ENCODE data around the gene MSRB3.

MSRB3 gene

GRCh38 chr12:65389436-65389835 is 111.0 kb downstream of the MSRB3 start:
- Histone ChIP-seq H3K4me3 (ENCODE audit: low read length) (no peak overlapping the region), H3K4me1 (ENCODE audit: insufficient read depth, low read length) (no peaks in the 10 kb centered on the region), H3K9me3 (ENCODE audit: low read length) (no peaks in the 10 kb centered on the region), H3K36me3 (ENCODE audit: insufficient read depth, low read length) (no peaks in the 10 kb centered on the region), H3K27me3 (ENCODE audit: insufficient read depth, low read length) (no peaks in the 10 kb centered on the region), H2AFZ (ENCODE audit: low read depth, low read length) (no peak overlapping the region)

GRCh38 chr12:65391711-65392110 is 113.2 kb downstream of the MSRB3 start:
- H3K27me3 ChIP-seq (ENCODE audit: insufficient read depth, low read length), result no peaks in the 10 kb centered on the region
- no peak overlapping the region for H2AFZ ChIP-seq (ENCODE audit: low read depth, low read length)
- H3K4me3 ChIP-seq (ENCODE audit: low read length), result no peak overlapping the region
- H3K4me1 ChIP-seq (ENCODE audit: insufficient read depth, low read length), result no peaks in the 10 kb centered on the region
- H3K9me3 ChIP-seq (ENCODE audit: low read length), result no peaks in the 10 kb centered on the region
- no peaks in the 10 kb centered on the region for H3K36me3 ChIP-seq (ENCODE audit: insufficient read depth, low read length)

DNA sequence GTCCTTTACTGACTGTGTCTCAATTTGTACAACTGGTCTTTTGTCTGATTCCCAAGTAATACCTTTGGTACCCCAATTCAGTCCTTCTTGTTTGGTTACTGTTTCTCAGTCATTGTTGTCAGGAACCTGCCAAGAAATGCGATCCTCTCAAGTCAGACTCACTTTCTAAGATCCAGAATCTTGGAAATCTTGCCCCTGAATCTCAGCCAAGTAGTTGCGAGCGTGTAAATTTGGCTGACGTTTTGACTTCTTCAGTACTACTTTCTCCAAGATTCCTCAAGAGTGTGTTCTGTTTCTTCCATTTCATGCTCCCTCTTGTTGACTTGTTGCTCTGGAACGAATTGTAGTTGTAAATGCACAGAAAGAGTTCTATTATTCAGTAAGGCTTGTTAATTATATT is 114.0 kb downstream of the MSRB3 start:
- Histone ChIP-seq H2AFZ (ENCODE audit: low read depth, low read length) (no peak overlapping the region), H3K4me3 (ENCODE audit: low read length) (no peak overlapping the region), H3K27me3 (ENCODE audit: insufficient read depth, low read length) (no peaks in the 10 kb centered on the region), H3K9me3 (ENCODE audit: low read length) (no peaks in the 10 kb centered on the region), H3K36me3 (ENCODE audit: insufficient read depth, low read length) (no peaks in the 10 kb centered on the region), H3K4me1 (ENCODE audit: insufficient read depth, low read length) (no peaks in the 10 kb centered on the region)

DNA sequence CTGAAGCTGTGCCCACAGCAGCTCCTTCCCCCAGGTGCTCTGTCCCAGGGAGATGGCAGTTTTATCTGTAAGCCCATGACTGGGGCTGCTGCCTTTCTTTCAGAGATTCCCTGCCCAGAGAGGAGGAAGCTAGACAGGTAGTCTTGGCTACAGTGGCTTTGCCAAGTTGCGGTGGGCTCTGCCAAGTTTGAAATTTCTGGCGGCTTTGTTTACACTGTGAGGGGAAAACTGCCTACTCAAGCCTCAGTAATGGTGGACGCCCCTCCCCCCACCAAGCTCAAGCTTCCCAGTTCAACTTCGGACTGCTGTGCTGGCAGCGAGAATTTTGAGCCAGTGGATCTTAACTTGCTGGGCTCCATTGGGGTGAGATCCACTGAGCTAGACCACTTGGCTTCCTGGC is 124.7 kb downstream of the MSRB3 start:
- no peaks in the 10 kb centered on the region for H3K36me3 ChIP-seq (ENCODE audit: insufficient read depth, low read length)
- H3K4me1 ChIP-seq (ENCODE audit: insufficient read depth, low read length), result no peaks in the 10 kb centered on the region
- no peak overlapping the region for H3K4me3 ChIP-seq (ENCODE audit: low read length)
- H2AFZ ChIP-seq (ENCODE audit: low read depth, low read length), result no peak overlapping the region
- no peaks in the 10 kb centered on the region for H3K27me3 ChIP-seq (ENCODE audit: insufficient read depth, low read length)
- H3K9me3 ChIP-seq (ENCODE audit: low read length), result no peaks in the 10 kb centered on the region

- Histone ChIP-seq H3K36me3 (ENCODE audit: insufficient read depth, low read length) (no peaks in the 10 kb centered on the region), H3K9me3 (ENCODE audit: low read length) (no peaks in the 10 kb centered on the region), H3K4me3 (ENCODE audit: low read length) (no peak overlapping the region), H2AFZ (ENCODE audit: low read depth, low read length) (no peak overlapping the region), H3K27me3 (ENCODE audit: insufficient read depth, low read length) (no peaks in the 10 kb centered on the region), H3K4me1 (ENCODE audit: insufficient read depth, low read length) (no peaks in the 10 kb centered on the region)
Measured at GRCh38 chr12:65407388-65408149, 129.1 kb downstream of the MSRB3 start.

GRCh38 chr12:65408441-65408840 is 130.0 kb downstream of the MSRB3 start:
- no peak overlapping the region for H3K4me3 ChIP-seq (ENCODE audit: low read length)
- no peaks in the 10 kb centered on the region for H3K9me3 ChIP-seq (ENCODE audit: low read length)
- no peaks in the 10 kb centered on the region for H3K4me1 ChIP-seq (ENCODE audit: insufficient read depth, low read length)
- H3K36me3 ChIP-seq (ENCODE audit: insufficient read depth, low read length), result no peaks in the 10 kb centered on the region
- no peaks in the 10 kb centered on the region for H3K27me3 ChIP-seq (ENCODE audit: insufficient read depth, low read length)
- no peak overlapping the region for H2AFZ ChIP-seq (ENCODE audit: low read depth, low read length)

DNA sequence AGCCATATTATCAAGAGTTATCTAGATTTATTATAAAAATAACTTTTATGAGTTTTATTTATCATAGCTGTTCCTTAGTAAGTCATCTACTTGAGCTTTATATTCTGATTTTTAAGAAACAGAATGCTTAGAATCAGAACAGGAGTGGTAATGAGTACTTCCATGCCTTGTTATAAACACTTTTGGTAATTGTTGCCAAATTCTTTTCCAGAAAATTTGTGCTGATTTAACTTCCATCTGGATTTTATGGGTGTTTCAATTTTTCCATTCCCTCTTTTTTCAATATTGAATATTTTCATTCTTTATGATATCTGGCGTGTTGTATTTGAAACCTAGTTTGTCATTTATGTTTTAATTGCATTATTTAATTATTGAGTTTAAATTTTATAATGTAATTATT is 131.2 kb downstream of the MSRB3 start:
- Histone ChIP-seq H3K4me3 (ENCODE audit: low read length) (no peak overlapping the region), H3K4me1 (ENCODE audit: insufficient read depth, low read length) (no peaks in the 10 kb centered on the region), H2AFZ (ENCODE audit: low read depth, low read length) (no peak overlapping the region), H3K9me3 (ENCODE audit: low read length) (no peaks in the 10 kb centered on the region), H3K36me3 (ENCODE audit: insufficient read depth, low read length) (no peaks in the 10 kb centered on the region), H3K27me3 (ENCODE audit: insufficient read depth, low read length) (no peaks in the 10 kb centered on the region)

GRCh38 chr12:65411171-65411570 is 132.7 kb downstream of the MSRB3 start:
- Histone ChIP-seq H3K27me3 (ENCODE audit: insufficient read depth, low read length) (no peaks in the 10 kb centered on the region), H3K9me3 (ENCODE audit: low read length) (no peaks in the 10 kb centered on the region), H3K36me3 (ENCODE audit: insufficient read depth, low read length) (no peaks in the 10 kb centered on the region), H2AFZ (ENCODE audit: low read depth, low read length) (no peak overlapping the region), H3K4me1 (ENCODE audit: insufficient read depth, low read length) (no peaks in the 10 kb centered on the region), H3K4me3 (ENCODE audit: low read length) (no peak overlapping the region)

DNA sequence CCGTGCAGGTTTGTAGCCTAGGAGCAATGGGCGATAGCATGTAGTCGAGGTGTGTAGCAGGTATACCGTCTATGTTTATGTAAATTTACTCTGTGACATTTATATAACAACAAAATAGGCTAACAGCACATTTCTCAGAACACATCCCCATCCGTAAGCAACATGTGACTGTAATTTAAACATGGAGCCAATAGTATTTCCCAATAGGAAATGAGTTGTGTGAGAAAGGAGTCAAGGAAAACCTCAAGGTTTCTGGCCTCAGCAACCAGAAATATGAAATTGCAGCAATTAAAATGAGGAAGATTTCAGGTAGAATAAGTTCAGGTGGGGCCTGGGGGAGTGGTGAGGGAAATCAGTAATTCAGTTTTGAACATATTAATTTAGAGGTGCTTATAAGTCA is 136.0 kb downstream of the MSRB3 start:
- H2AFZ ChIP-seq (ENCODE audit: low read depth, low read length), result no peak overlapping the region
- H3K36me3 ChIP-seq (ENCODE audit: insufficient read depth, low read length), result no peaks in the 10 kb centered on the region
- no peak overlapping the region for H3K4me3 ChIP-seq (ENCODE audit: low read length)
- H3K9me3 ChIP-seq (ENCODE audit: low read length), result no peaks in the 10 kb centered on the region
- no peaks in the 10 kb centered on the region for H3K27me3 ChIP-seq (ENCODE audit: insufficient read depth, low read length)
- H3K4me1 ChIP-seq (ENCODE audit: insufficient read depth, low read length), result no peaks in the 10 kb centered on the region

DNA sequence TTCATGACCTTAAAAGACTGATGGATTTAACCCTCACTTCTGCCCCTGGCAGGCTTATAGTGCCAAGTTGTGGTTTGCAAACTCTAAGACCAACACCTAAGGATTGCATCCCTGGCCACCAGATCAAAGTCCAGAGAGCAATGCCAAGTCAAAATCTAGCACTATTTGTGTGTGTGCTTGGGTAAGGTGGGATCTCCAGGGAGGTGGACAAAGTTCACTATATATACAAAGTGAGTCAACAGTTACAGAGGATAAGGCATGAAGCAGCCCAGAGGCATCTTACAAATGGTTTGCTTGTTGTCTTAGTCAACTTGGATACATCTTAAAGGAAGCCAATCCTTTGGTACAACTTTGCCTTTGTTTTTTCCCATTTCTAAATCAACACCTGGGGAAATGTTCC is 137.3 kb downstream of the MSRB3 start:
- Histone ChIP-seq H3K36me3 (ENCODE audit: insufficient read depth, low read length) (no peaks in the 10 kb centered on the region), H3K27me3 (ENCODE audit: insufficient read depth, low read length) (no peaks in the 10 kb centered on the region), H3K9me3 (ENCODE audit: low read length) (peaks cover 4% of the 10 kb centered on the region), H2AFZ (ENCODE audit: low read depth, low read length) (no peak overlapping the region), H3K4me1 (ENCODE audit: insufficient read depth, low read length) (no peaks in the 10 kb centered on the region), H3K4me3 (ENCODE audit: low read length) (no peak overlapping the region)

- Histone ChIP-seq H3K36me3 (ENCODE audit: insufficient read depth, low read length) (no peaks in the 10 kb centered on the region), H3K27me3 (ENCODE audit: insufficient read depth, low read length) (no peaks in the 10 kb centered on the region), H3K4me3 (ENCODE audit: low read length) (no peak overlapping the region), H3K9me3 (ENCODE audit: low read length) (peaks cover 4% of the 10 kb centered on the region), H3K4me1 (ENCODE audit: insufficient read depth, low read length) (no peaks in the 10 kb centered on the region), H2AFZ (ENCODE audit: low read depth, low read length) (no peak overlapping the region)
Measured at GRCh38 chr12:65419284-65420072, 141.0 kb downstream of the MSRB3 start.

DNA sequence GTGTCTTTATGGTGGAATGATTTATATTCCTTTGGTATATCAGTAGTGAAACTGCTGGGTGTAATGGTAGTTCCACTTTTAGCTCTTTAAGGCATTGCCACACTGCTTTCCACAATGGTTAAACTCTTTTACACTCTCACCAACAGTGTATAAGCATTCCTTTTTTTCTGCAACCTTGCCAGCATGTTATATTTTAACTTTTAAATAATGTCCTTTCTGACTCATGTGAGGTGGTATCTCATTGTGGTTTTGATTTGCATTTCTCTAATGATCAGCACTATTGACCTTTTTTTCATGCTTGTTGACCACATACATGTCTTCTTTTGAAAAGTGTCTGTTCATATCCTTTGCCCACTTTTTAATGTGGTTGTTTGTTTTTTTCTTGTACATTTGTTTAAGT is 142.5 kb downstream of the MSRB3 start:
- H3K36me3 ChIP-seq (ENCODE audit: insufficient read depth, low read length), result no peaks in the 10 kb centered on the region
- H3K27me3 ChIP-seq (ENCODE audit: insufficient read depth, low read length), result no peaks in the 10 kb centered on the region
- H3K4me1 ChIP-seq (ENCODE audit: insufficient read depth, low read length), result no peaks in the 10 kb centered on the region
- H2AFZ ChIP-seq (ENCODE audit: low read depth, low read length), result no peak overlapping the region
- no peak overlapping the region for H3K4me3 ChIP-seq (ENCODE audit: low read length)
- H3K9me3 ChIP-seq (ENCODE audit: low read length), result peaks cover 4% of the 10 kb centered on the region

GRCh38 chr12:65427646-65428045 is 149.2 kb downstream of the MSRB3 start:
- no peaks in the 10 kb centered on the region for H3K27me3 ChIP-seq (ENCODE audit: insufficient read depth, low read length)
- H3K4me1 ChIP-seq (ENCODE audit: insufficient read depth, low read length), result peaks cover 22% of the 10 kb centered on the region
- H2AFZ ChIP-seq (ENCODE audit: low read depth, low read length), result no peak overlapping the region
- no peak overlapping the region for H3K4me3 ChIP-seq (ENCODE audit: low read length)
- no peaks in the 10 kb centered on the region for H3K36me3 ChIP-seq (ENCODE audit: insufficient read depth, low read length)
- H3K9me3 ChIP-seq (ENCODE audit: low read length), result no peaks in the 10 kb centered on the region
